Endothelial cell of umbilical vein (primary cell): ENCODE measurements around the gene TNFRSF1A. TPM values are rescaled to one million over a fixed set of nuclear protein-coding genes. Genes with fewer than 3 reads are reported as not detected.

Experiments used
- BruUV-seq: library from RNA; stranded (reverse); fragments of 400-500 nt; replicated peaks from 2 replicates; lab custom pipeline; 2021; lab: Mats Ljungman, UMichigan
- CTCF ChIA-PET: fragments of 300-600, 350-600 bp; sonication (Branson Sonifier 250); formaldehyde crosslinking; loops from one replicate; lab custom pipeline; 2021; ENCODE audit warnings: antibody characterized with exemption, inconsistent platforms; lab: Charles Lee
- POLR2A ChIA-PET: fragments of 300-600, 350-600 bp; sonication (Branson Sonifier 250); formaldehyde crosslinking; loops from one replicate; lab custom pipeline; 2021; ENCODE audit warnings: antibody characterized with exemption, inconsistent platforms; lab: Charles Lee
- DNase-seq: peaks from one replicate; pipeline ENCODE4 v3.0.0-alpha.2; 2011; ENCODE audit warnings: low read depth, low spot score
- FAIRE-seq: peaks from 2 replicates; lab custom pipeline; 2011; peaks lifted over from hg19 to GRCh38; lab: Jason Lieb, UNC
- H2AFZ ChIP-seq: 2 replicates; pipeline ENCODE4 v1.6.0; 2012; ENCODE audit warnings: low read depth, low read length, control low read depth, inconsistent platforms
- H3K27ac ChIP-seq: 2 replicates; pipeline ENCODE4 v1.5.1; 2011; ENCODE audit warnings: low read depth, mild to moderate bottlenecking, control low read depth, low read length, moderate library complexity; ENCODE audit not compliant: insufficient read depth
- H3K27me3 ChIP-seq, 2 experiments: 2 replicates each; pipeline versions ENCODE4 v1.6.0 to v1.6.1; 2011; ENCODE audit warnings: low read length in 2 of 2, mixed read lengths in 1 of 2; ENCODE audit not compliant: control insufficient read depth in 2 of 2, insufficient read depth in 2 of 2
- H3K36me3 ChIP-seq, 2 experiments: 2 replicates in 1 of 2; 3 replicates in 1 of 2; pipeline ENCODE4 v1.5.1; 2011; ENCODE audit warnings: low read length in 2 of 2, mild to moderate bottlenecking in 1 of 2, moderate library complexity in 1 of 2; ENCODE audit not compliant: control insufficient read depth in 2 of 2, insufficient read depth in 2 of 2; ENCODE audit errors: extremely low read depth in 1 of 2
- H3K4me1 ChIP-seq: 3 replicates; pipeline ENCODE4 v1.5.1; 2011; ENCODE audit warnings: mild to moderate bottlenecking, low read length; ENCODE audit not compliant: control insufficient read depth, insufficient read depth; ENCODE audit errors: extremely low read depth
- H3K4me2 ChIP-seq: 2 replicates; pipeline ENCODE4 v1.6.1; 2011; ENCODE audit warnings: low read length, control low read depth, mixed read lengths; ENCODE audit not compliant: insufficient read depth
- H3K4me3 ChIP-seq, 3 experiments: fragments of 200-600 bp in 1 of 3; sonication (generic), shearing (Covaris generic) in 1 of 3; replicated peaks in 1 of 3; 2 replicates each; pipeline ENCODE4 v1.5.1; 2011 to 2016; ENCODE audit warnings: control low read depth in 3 of 3, low read length in 3 of 3, mild to moderate bottlenecking in 2 of 3, inconsistent platforms in 1 of 3, low read depth in 1 of 3, moderate library complexity in 1 of 3; ENCODE audit not compliant: insufficient read depth in 1 of 3
- H3K79me2 ChIP-seq: 2 replicates; pipeline ENCODE4 v1.6.0; 2012; ENCODE audit warnings: low read length, inconsistent platforms; ENCODE audit not compliant: control insufficient read depth, insufficient read depth
- H3K9ac ChIP-seq: replicated peaks from 2 replicates; pipeline ENCODE3; 2011; ENCODE audit warnings: low read length, control low read depth; ENCODE audit not compliant: insufficient read depth; ENCODE audit errors: extremely low read depth
- H3K9me1 ChIP-seq: replicated peaks from 3 replicates; pipeline ENCODE4 v1.6.0; 2011; ENCODE audit warnings: mild to moderate bottlenecking, low read length; ENCODE audit not compliant: control insufficient read depth, insufficient read depth; ENCODE audit errors: extremely low read depth
- H3K9me3 ChIP-seq: replicated peaks from 2 replicates; pipeline ENCODE4 v1.5.1; 2012; ENCODE audit warnings: low read length, inconsistent platforms; ENCODE audit not compliant: control insufficient read depth, insufficient read depth
- H4K20me1 ChIP-seq: replicated peaks from 2 replicates; pipeline ENCODE3; 2011; ENCODE audit warnings: mild to moderate bottlenecking, low read length; ENCODE audit not compliant: control insufficient read depth, insufficient read depth; ENCODE audit errors: extremely low read depth
- EZH2 ChIP-seq: IDR thresholded peaks from 2 replicates; pipeline ENCODE4 v1.6.1; 2012; ENCODE audit warnings: borderline replicate concordance, low read depth, mild to moderate bottlenecking, moderate library complexity, low read length, inconsistent platforms; ENCODE audit not compliant: severe bottlenecking
- FOS ChIP-seq: IDR thresholded peaks from 2 replicates; pipeline ENCODE4 v1.6.1; 2011; ENCODE audit warnings: mild to moderate bottlenecking, low read length, moderate library complexity, borderline replicate concordance; ENCODE audit not compliant: insufficient read depth
- GATA2 ChIP-seq: IDR thresholded peaks from 2 replicates; pipeline ENCODE4 v1.7.0; 2011; ENCODE audit warnings: low read depth, mild to moderate bottlenecking, moderate library complexity, mixed read lengths, low read length; ENCODE audit not compliant: insufficient read length, insufficient read depth
- JUN ChIP-seq: IDR thresholded peaks from 2 replicates; pipeline ENCODE4 v1.6.1; 2011; ENCODE audit warnings: borderline replicate concordance, low read depth; ENCODE audit not compliant: insufficient read length, insufficient read depth
- MYC ChIP-seq: IDR thresholded peaks from one replicate; pipeline ENCODE4 v1.6.1; 2011; ENCODE audit warnings: mild to moderate bottlenecking, low read depth, low read length
- POLR2A ChIP-seq: IDR thresholded peaks from 2 replicates; pipeline ENCODE4 v1.6.1; 2012; ENCODE audit warnings: low read depth, mild to moderate bottlenecking, control low read depth, low read length
- POLR2AphosphoS5 ChIP-seq: IDR thresholded peaks from 2 replicates; pipeline ENCODE4 v1.6.1; 2012; ENCODE audit warnings: low read depth, mild to moderate bottlenecking, control low read depth, low read length, moderate library complexity; ENCODE audit not compliant: insufficient read depth
- dilution Hi-C: fragments of 300-500 bp; cut with MboI; formaldehyde crosslinking; loops from one replicate; pipeline ENCODE4 v1.15.0; 2019; ENCODE audit warnings: low sequenced_read_pairs; ENCODE audit not compliant: extremely low pct_ligation_motif_present
- intact Hi-C: fragments of 100-400 bp; cut with micrococcal nuclease; formaldehyde crosslinking; loops from one replicate; pipeline ENCODE4 v1.10.0; 2022
- polyA plus RNA-seq, 4 experiments: library from polyadenylated mRNA; depleted of rRNA in 3 of 4; stranded (reverse) in 3 of 4; unstranded in 1 of 4; fragments of >200 nt; gene quantifications; 2 replicates each; pipeline versions ENCODE4 v1.2.1 to v1.2.3, GENCODE V29; 2011 to 2012; ENCODE audit warnings: missing spikeins in 1 of 4
- total RNA-seq: library from RNA; stranded (reverse); gene quantifications from 2 replicates; pipeline ENCODE4 v1.2.3, GENCODE V29; 2021
- TF ChIP-seq, protein P1 (sequence below), 2 donors: IDR thresholded peaks; 1 replicate in 1 of 2; 2 replicates in 1 of 2; pipeline ENCODE4 v1.5.1; 2011; ENCODE audit warnings: low read length in 2 of 2, mild to moderate bottlenecking in 2 of 2, moderate library complexity in 2 of 2, control low read depth in 1 of 2, inconsistent platforms in 1 of 2, low read depth in 1 of 2; ENCODE audit not compliant: insufficient read depth in 1 of 2; ENCODE audit errors: extremely low read depth in 1 of 2
- TF ChIP-seq, protein P2 (sequence below): IDR thresholded peaks from 2 replicates; pipeline ENCODE4 v1.6.1; 2011; ENCODE audit not compliant: insufficient read depth, insufficient read length

TNFRSF1A gene
- total and polyA plus RNA-seq, 2 donors (not counting 3 experiments of a cell fraction or from before 2014, with no cell fraction given) = 86.5 to 98.2 TPM

DNA sequence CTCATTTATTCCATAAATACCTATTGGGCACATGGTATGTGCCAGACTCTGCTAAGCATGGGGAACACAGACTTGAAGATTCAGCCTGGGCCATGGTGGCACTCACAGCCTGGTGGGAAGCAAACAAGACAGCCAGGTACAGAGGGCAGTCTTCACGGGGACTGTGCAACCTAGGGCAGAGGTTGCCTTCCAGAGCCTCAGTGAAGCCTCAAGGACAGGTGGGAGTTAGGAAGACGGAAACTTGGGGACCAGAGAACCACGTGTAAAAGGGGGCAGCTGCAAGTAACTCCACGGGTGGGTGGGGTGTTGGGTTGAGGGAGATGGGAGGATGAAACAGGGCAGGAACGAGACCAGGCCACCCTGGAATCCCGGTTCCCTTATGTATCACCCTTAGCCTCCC is 41.1 kb upstream of the TNFRSF1A start:
- Histone ChIP-seq H3K36me3 (peaks cover 6 to 11% of the 10 kb centered on the region in 2 experiments), H4K20me1 (no peaks in the 10 kb centered on the region), H3K27me3 (no peaks in the 10 kb centered on the region), H3K4me2 (no peak overlapping the region), H2AFZ (no peak overlapping the region), H3K27ac (no peak overlapping the region), H3K79me2 (peaks cover 20% of the 10 kb centered on the region), H3K9ac (no peak overlapping the region), H3K4me1 (peaks cover 20% of the 10 kb centered on the region), H3K9me1 (no peaks in the 10 kb centered on the region), H3K4me3 (no peak overlapping the region), H3K9me3 (no peaks in the 10 kb centered on the region)
- no TSS peak for BruUV-seq
- intact Hi-C loops = no loop called here
- TF ChIP-seq, protein P1, sequence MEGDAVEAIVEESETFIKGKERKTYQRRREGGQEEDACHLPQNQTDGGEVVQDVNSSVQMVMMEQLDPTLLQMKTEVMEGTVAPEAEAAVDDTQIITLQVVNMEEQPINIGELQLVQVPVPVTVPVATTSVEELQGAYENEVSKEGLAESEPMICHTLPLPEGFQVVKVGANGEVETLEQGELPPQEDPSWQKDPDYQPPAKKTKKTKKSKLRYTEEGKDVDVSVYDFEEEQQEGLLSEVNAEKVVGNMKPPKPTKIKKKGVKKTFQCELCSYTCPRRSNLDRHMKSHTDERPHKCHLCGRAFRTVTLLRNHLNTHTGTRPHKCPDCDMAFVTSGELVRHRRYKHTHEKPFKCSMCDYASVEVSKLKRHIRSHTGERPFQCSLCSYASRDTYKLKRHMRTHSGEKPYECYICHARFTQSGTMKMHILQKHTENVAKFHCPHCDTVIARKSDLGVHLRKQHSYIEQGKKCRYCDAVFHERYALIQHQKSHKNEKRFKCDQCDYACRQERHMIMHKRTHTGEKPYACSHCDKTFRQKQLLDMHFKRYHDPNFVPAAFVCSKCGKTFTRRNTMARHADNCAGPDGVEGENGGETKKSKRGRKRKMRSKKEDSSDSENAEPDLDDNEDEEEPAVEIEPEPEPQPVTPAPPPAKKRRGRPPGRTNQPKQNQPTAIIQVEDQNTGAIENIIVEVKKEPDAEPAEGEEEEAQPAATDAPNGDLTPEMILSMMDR (IDR thresholded peaks at IDR 0.05; ENCODE audit: extremely low read depth in 1 of 2, insufficient read depth in 1 of 2, low read depth in 1 of 2, low read length in 2 of 2) = no peak
- TF ChIP-seq POLR2AphosphoS5 (no peak), FOS (no peak), EZH2 (no peak), MYC (no peak), JUN (no peak), POLR2A (no peak), GATA2 (no peak)
- TF ChIP-seq, protein P2, sequence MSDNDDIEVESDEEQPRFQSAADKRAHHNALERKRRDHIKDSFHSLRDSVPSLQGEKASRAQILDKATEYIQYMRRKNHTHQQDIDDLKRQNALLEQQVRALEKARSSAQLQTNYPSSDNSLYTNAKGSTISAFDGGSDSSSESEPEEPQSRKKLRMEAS = no peak
- ChIA-PET CTCF (interaction anchor here (1.0 to 3.4 kb wide), 9 partner anchors 9 to 78 kb away, joined by 3 to 20 read pairs (median 7); no protein-coding TSS in a partner anchor), POLR2A (interaction anchor here (1.4 kb wide), 1 partner anchor 47 kb away, joined by 7 read pairs; no protein-coding TSS in a partner anchor)
- no peak for FAIRE-seq
- no peak for DNase-seq
- dilution Hi-C loops = no loop called here
